Subcutaneous abdominal adipose tissue (tissue), 5 donors: ENCODE data around the gene SERPINE1.
A peak's percentile ranks its signal among the peaks of the same experiment; 100 is the strongest.

Experiments
- H3K27ac ChIP-seq: one replicate; pipeline ENCODE4 v1.7.0; 2013; ENCODE audit warnings: low read depth, mild to moderate bottlenecking, inconsistent platforms, low read length, moderate library complexity
- H3K27me3 ChIP-seq, 5 donors: one replicate each; pipeline ENCODE4 v1.7.0; 2013; ENCODE audit warnings: low read length in 5 of 5, inconsistent platforms in 1 of 5; ENCODE audit not compliant: control insufficient read depth in 5 of 5, insufficient read depth in 4 of 5
- H3K36me3 ChIP-seq, 5 donors: one replicate each; pipeline ENCODE4 v1.7.0; 2013; ENCODE audit warnings: low read length in 5 of 5; ENCODE audit not compliant: control insufficient read depth in 5 of 5, insufficient read depth in 5 of 5
- H3K4me1 ChIP-seq, 5 donors: one replicate each; pipeline ENCODE4 v1.7.0; 2013; ENCODE audit warnings: low read length in 5 of 5, mild to moderate bottlenecking in 3 of 5, moderate library complexity in 1 of 5; ENCODE audit not compliant: control insufficient read depth in 5 of 5, insufficient read depth in 5 of 5
- H3K4me3 ChIP-seq, 5 donors: one replicate each; pipeline ENCODE4 v1.7.0; 2013; ENCODE audit warnings: low read length in 5 of 5, low read depth in 1 of 5
- H3K9ac ChIP-seq, 5 donors: one replicate each; pipeline ENCODE4 v1.7.0; 2013; ENCODE audit warnings: low read length in 5 of 5, mild to moderate bottlenecking in 4 of 5, moderate library complexity in 3 of 5
- H3K9me3 ChIP-seq, 5 donors: one replicate each; pipeline ENCODE4 v1.7.0; 2013; ENCODE audit warnings: low read length in 5 of 5; ENCODE audit not compliant: control insufficient read depth in 5 of 5
- donor health status: healthy.
- donor health status: healthy.
- donor health status: healthy.
- donor health status: healthy.
- donor health status: healthy.

The SERPINE1 gene

DNA sequence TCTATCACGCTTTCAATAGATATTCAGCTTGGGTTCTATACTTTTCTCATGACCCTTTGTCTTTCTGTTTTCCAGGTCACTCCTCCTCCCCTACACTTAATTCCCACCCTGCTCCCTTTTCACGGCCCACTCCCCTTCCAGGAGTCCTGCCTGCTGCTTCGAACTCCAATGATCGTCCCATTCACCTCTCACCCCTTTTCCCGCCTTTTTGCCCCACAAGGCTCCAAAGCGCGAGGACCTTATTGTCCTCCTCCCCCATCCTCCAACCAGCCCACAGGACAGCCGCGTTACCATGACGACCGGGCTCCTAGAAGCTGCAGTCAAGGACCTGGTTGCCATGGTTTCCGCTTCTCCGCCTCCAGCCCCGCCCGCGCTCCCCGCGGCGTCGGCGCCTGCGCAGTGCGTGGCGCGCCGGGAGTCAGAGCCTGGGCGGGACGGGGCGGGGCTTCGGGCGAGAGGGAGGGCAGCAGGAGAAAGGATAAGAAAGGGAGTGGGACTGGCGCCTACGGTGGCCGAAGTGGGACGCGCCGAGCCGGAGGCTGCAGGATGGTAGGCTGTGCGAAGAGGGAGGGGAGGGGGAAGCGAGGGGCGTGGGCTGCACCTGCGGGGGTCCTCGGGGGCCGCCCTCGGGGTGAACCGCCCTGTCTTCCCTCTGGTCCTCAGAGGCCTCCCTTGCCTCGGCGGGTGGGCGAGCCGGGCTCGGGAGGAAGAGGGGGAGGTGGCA lies 27.2 kb downstream of the SERPINE1 start, which contains the start of gene AP1S1:
TSS of gene AP1S1 (plus strand) at position 508 of the 724 bp plus-strand sequence. CDS start at position 547, 39 bp downstream.
- H3K9ac ChIP-seq = peak within 1 kb of the TSS in 4 of 5 donors; percentile 48 to 84 (median 72)
- H3K9me3 ChIP-seq = no peaks in the 10 kb centered on the region
- H3K27me3 ChIP-seq = peaks cover 0 to 3% (median 0%) of the 10 kb centered on the region in 5 donors
- H3K4me3 ChIP-seq = peak within 1 kb of the TSS; percentile 67 to 78 (median 72)
- peaks cover 0 to 24% (median 20%) of the 10 kb centered on the region in 5 donors for H3K36me3 ChIP-seq
- H3K4me1 ChIP-seq = peaks cover 0 to 18% (median 11%) of the 10 kb centered on the region in 5 donors
- no peak within 1 kb of the TSS for H3K27ac ChIP-seq

DNA sequence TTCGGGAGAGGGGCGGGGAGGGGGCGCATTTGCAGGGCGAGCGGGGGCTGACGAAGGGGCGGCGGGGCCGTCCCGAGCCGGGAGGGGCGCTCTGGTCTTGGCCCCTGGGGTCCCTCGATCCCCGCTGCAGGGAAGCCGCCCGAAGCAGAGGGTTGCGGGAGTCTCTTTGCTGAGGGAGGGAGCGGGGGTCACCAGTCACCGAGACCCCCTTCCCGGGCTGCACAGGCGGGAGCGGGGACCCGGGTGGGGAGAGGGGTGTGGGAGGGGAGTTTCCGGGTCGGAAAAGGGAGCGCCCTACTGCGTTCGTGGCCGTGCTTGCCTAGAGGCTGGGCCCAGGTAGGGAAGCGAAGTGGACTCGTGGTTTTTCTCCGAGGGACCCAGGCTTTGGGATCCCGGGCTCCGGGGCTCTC lies 27.8 kb downstream of the SERPINE1 start:
- Histone ChIP-seq H3K36me3 (peaks cover 0 to 30% (median 23%) of the 10 kb centered on the region in 5 donors), H3K9ac (peak overlapping the region in 4 of 5 donors; percentile 48 to 84 (median 72)), H3K4me1 (peaks cover 0 to 18% (median 11%) of the 10 kb centered on the region in 5 donors), H3K27ac (no peak overlapping the region), H3K9me3 (no peaks in the 10 kb centered on the region), H3K27me3 (peaks cover 0 to 5% (median 0%) of the 10 kb centered on the region in 5 donors), H3K4me3 (peak overlapping the region; percentile 67 to 78 (median 72))

DNA sequence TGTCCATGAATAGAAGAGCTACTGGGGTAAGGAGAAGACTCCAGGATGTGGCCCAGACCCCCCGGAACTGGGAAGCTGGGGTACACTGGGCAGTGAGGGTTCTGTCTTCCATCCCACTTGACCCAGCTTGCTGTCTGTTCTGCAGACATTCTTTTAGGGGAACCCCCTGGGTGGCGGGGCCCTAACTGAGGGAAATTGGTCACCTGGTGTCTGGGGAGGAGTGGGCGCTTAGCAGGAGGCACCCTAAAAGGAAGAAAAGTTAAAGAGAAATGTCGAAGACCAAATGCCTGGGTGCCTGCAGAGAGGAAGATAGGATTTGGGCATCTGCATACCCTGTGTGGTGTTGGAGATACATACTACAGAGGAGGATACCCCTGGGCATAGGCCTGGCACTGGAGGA lies 28.4 kb downstream of the SERPINE1 start:
- Histone ChIP-seq H3K27me3 (peaks cover 0 to 8% (median 0%) of the 10 kb centered on the region in 5 donors), H3K9ac (peak overlapping the region in 3 of 5 donors; percentile 48 to 84 (median 70)), H3K4me1 (peaks cover 0 to 18% (median 11%) of the 10 kb centered on the region in 5 donors), H3K4me3 (peak overlapping the region; percentile 67 to 78 (median 72)), H3K9me3 (no peaks in the 10 kb centered on the region), H3K36me3 (peaks cover 0 to 36% (median 29%) of the 10 kb centered on the region in 5 donors), H3K27ac (no peak overlapping the region)

DNA sequence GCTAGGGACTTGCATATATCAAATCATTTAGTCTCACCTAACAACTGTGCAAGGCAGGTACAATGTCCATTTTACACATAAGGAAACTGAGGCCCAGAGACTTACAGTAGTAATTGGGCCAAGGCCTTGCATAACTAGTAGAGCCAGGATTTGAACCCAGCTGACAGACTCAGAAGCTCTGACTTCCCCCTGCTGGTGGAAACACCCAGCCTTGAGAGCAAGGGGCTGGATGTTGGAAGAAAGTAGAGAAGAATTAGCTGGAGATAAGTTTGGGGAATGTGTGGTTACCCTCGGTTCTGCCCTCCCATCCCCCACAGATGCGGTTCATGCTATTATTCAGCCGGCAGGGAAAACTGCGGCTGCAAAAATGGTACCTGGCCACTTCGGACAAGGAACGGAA lies 29.4 kb downstream of the SERPINE1 start:
- peaks cover 0 to 9% (median 1%) of the 10 kb centered on the region in 5 donors for H3K27me3 ChIP-seq
- no peak overlapping the region for H3K4me3 ChIP-seq
- no peaks in the 10 kb centered on the region for H3K9me3 ChIP-seq
- H3K36me3 ChIP-seq = peaks cover 0 to 42% (median 33%) of the 10 kb centered on the region in 5 donors
- peaks cover 0 to 18% (median 11%) of the 10 kb centered on the region in 5 donors for H3K4me1 ChIP-seq
- no peak overlapping the region for H3K27ac ChIP-seq
- no peak overlapping the region for H3K9ac ChIP-seq

DNA sequence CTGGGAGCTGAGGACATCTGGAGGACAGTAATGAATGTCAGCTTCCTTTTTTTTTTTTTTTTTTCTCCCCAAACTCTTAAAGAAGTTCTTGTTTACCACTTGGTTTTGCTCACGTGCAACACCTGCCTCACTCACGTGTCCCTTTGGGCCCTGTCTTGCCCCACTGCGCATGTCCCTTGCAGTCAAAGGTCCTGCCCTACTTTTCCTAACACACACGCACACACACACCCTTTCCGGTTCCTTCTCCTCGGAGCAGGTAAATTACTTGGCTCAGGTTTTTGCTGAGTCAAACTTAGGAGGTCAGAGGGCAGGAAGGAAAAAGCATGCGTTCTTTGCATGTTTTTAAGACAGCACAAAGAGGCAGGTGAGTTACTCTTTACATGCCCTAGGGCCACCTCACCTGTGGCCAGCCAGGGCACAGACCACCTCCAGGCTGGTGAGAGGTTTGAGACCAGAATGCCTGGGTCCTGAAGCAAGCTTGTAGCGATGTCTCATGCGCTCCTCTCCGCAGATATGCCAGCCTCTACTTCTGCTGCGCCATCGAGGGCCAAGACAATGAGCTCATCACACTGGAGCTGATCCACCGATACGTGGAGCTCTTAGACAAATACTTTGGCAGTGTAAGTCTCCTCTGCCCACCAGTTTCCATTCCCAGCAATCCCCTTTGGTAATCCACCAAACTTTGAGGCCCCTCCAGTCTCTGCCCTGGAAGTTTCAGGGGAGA lies 30.1 kb downstream of the SERPINE1 start:
- Histone ChIP-seq H3K36me3 (peaks cover 0 to 42% (median 36%) of the 10 kb centered on the region in 5 donors), H3K4me3 (no peak overlapping the region), H3K9me3 (no peaks in the 10 kb centered on the region), H3K9ac (no peak overlapping the region), H3K27ac (no peak overlapping the region), H3K4me1 (peaks cover 0 to 18% (median 11%) of the 10 kb centered on the region in 5 donors), H3K27me3 (peaks cover 0 to 16% (median 9%) of the 10 kb centered on the region in 5 donors)

DNA sequence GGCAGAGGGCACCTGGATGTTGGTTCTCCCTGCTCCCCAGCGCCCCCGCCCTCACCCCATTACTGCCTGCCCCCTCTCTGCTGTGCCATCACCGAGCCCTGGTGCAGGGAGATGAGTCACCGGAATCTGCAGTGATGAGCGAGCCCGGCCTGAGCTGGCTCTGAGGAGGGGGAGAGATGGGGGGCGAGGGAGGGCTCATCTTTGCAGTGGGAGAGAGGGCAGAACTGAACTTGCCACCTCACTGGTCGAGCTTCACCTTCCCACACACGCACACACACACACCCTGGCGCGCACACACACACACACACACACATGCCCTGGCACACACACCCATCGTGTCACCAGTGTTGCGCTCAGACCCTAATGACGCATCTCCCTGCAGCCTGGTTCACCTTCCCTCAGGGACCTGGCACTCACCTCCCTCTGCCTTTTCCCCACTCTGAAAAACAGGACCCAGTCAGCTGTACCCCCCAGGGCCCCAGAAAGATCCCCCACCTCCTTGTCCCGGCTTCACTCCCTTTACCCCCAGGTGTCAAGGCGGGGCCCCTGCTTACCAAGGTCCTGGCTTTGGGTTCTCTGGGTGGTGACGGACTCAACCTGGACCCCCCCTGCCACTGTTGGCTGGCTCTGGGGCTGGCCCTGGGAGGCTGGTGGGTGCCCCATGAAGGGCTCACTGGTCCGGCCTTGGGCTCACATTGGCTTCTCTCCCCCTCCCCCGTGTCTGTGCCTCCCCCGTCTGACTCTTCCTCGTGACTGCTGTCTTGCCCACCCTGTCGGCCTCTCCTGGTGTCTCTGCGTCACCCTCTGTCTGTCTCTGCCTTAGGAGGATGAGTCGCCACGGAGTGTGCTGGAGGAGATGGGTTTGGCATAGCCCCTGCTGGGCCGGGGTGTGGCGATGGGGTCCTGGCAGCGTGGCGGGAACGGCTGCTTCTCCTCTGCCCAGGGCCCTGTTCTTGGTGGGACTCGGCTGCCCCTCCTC lies 33.1 kb downstream of the SERPINE1 start:
- Histone ChIP-seq H3K36me3 (peaks cover 0 to 42% (median 36%) of the 10 kb centered on the region in 5 donors), H3K27ac (no peak overlapping the region), H3K27me3 (peaks cover 12 to 38% (median 26%) of the 10 kb centered on the region in 5 donors)

DNA sequence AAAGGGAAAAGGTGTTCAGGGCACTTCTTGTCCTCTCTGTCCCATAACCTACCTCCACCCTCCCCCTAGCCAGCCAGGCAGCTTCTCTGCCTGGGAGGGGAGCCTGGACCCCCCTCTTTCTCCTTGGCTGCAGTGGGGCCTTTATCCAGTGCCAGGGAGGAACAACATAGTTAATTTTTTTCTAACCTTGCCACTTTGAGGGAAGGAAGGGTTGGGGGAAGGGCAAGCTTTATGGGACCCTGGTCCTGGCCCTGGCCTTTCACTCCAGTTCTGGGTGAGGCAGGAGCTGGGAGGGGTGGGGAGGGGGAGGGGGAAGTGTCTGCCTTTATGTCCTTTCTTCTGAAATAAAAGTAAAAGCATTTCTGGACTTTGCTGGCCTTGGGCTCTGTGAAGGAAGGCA lies 34.0 kb downstream of the SERPINE1 start:
- Histone ChIP-seq H3K36me3 (peaks cover 0 to 42% (median 36%) of the 10 kb centered on the region in 5 donors), H3K9me3 (no peaks in the 10 kb centered on the region), H3K27me3 (peaks cover 19 to 44% (median 31%) of the 10 kb centered on the region in 5 donors), H3K4me3 (no peak overlapping the region), H3K4me1 (peaks cover 0 to 37% (median 34%) of the 10 kb centered on the region in 5 donors), H3K27ac (no peak overlapping the region), H3K9ac (no peak overlapping the region)

More for the DNA sequence above, 33.1 kb downstream of the SERPINE1 start:
- Histone ChIP-seq H3K9ac (no peak overlapping the region), H3K4me1 (peaks cover 0 to 35% (median 31%) of the 10 kb centered on the region in 5 donors), H3K9me3 (no peaks in the 10 kb centered on the region), H3K4me3 (no peak overlapping the region)

DNA sequence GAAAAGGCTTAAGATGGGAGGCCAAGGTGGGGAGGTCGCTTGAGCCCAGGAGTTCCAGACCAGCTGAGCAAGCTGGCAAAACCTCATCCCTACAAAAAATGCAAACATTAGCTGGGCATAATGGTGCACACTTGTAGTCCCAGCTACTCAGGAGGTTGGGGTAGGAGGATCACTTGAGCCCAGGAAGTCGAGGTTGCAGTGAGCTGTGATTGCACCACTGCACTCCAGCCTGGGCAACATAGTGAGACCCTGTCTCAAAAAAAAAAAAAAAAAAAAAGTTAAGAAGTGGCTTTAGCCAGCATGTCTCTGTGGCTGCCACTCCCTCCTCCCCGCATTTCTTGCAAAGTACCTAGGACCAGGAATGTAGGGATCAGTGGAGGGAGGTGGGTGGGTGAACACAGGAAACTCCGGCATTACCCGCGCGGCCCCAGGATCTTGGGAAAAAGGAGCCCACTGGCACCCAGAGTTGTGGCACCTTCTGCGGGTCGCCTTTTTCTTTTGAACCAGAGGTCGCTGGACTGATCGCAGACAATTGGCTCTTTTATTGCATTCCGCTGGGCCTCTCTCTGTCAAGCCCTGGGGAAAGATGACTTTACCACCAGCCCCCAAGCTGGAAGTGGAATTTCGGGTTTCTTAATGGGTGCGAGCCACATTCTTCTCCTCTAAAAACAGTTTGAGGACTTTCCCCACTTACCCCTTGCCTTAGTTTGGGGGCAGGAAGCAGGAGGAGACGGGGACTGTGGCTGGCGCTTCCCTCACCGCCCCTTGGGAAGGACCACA lies 35.0 kb downstream of the SERPINE1 start:
- no peak overlapping the region for H3K27ac ChIP-seq
- H3K4me3 ChIP-seq = no peak overlapping the region
- peaks cover 0 to 39% (median 36%) of the 10 kb centered on the region in 5 donors for H3K4me1 ChIP-seq
- H3K36me3 ChIP-seq = peaks cover 0 to 38% (median 32%) of the 10 kb centered on the region in 5 donors
- peaks cover 24 to 49% (median 36%) of the 10 kb centered on the region in 5 donors for H3K27me3 ChIP-seq
- H3K9me3 ChIP-seq = no peaks in the 10 kb centered on the region
- no peak overlapping the region for H3K9ac ChIP-seq
